ENCODE measurements around the gene GLI3.

- TF ChIP-seq, protein P1, sequence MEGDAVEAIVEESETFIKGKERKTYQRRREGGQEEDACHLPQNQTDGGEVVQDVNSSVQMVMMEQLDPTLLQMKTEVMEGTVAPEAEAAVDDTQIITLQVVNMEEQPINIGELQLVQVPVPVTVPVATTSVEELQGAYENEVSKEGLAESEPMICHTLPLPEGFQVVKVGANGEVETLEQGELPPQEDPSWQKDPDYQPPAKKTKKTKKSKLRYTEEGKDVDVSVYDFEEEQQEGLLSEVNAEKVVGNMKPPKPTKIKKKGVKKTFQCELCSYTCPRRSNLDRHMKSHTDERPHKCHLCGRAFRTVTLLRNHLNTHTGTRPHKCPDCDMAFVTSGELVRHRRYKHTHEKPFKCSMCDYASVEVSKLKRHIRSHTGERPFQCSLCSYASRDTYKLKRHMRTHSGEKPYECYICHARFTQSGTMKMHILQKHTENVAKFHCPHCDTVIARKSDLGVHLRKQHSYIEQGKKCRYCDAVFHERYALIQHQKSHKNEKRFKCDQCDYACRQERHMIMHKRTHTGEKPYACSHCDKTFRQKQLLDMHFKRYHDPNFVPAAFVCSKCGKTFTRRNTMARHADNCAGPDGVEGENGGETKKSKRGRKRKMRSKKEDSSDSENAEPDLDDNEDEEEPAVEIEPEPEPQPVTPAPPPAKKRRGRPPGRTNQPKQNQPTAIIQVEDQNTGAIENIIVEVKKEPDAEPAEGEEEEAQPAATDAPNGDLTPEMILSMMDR (IDR thresholded peaks at IDR 0.05): no peak
- no peak for TF ChIP-seq POLR2A (IDR thresholded peaks at IDR 0.05)
These were observed 75.3 kb downstream of the GLI3 start for GRCh38 chr7:42161719-42162118.

Measured in heart left ventricle (tissue), 13 donors.